Thyroid gland (tissue), 4 donors: ENCODE data around the gene HIVEP3.

Experiments
- POLR2A ChIP-seq, 2 donors: fragments of 450-650 bp; IDR thresholded peaks; one replicate each; pipeline ENCODE4 v1.6.1; 2017; ENCODE audit warnings: antibody characterized with exemption in 2 of 2, mild to moderate bottlenecking in 2 of 2, moderate library complexity in 1 of 2
- TF ChIP-seq, protein P1 (sequence below), 6 experiments: fragments of 200-600 bp in 3 of 6; fragments of 450-650 bp in 3 of 6; sonication (generic) in 3 of 6; IDR thresholded peaks; one replicate each; pipeline ENCODE4 v1.5.1; 2016 to 2019; ENCODE audit warnings: antibody characterized with exemption in 6 of 6, mild to moderate bottlenecking in 2 of 6, inconsistent platforms in 1 of 6, moderate library complexity in 1 of 6

DNA sequence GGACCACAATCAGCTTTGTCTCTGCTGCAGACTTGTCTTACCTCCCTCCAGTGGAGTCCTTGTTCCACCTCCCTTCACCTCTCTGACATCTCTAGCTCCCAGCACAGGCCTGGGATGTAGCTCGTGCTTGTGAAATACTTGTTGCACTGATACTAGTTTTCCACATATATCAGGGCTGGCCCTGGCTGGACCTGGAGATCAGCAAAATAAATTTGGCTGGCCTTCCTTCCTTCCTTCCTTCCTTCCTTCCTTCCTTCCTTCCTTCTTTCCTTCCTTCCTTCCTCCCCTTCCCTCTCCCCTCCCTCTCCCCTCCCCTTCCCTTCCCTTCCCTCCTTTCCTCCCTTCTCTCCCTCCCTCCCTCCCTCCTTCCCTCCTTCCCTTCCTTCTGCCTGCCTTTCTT is 196.5 kb downstream of the HIVEP3 start:
- TF ChIP-seq, protein P1, sequence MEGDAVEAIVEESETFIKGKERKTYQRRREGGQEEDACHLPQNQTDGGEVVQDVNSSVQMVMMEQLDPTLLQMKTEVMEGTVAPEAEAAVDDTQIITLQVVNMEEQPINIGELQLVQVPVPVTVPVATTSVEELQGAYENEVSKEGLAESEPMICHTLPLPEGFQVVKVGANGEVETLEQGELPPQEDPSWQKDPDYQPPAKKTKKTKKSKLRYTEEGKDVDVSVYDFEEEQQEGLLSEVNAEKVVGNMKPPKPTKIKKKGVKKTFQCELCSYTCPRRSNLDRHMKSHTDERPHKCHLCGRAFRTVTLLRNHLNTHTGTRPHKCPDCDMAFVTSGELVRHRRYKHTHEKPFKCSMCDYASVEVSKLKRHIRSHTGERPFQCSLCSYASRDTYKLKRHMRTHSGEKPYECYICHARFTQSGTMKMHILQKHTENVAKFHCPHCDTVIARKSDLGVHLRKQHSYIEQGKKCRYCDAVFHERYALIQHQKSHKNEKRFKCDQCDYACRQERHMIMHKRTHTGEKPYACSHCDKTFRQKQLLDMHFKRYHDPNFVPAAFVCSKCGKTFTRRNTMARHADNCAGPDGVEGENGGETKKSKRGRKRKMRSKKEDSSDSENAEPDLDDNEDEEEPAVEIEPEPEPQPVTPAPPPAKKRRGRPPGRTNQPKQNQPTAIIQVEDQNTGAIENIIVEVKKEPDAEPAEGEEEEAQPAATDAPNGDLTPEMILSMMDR (IDR thresholded peaks at IDR 0.05), result no peak
- TF ChIP-seq POLR2A (IDR thresholded peaks at IDR 0.05), result no peak
